Activated naive CD8-positive, alpha-beta T cell treated with anti-CD3 and anti-CD28 coated beads, Interleukin-2, amount 10 ng/mL, durations not matched to agents 7 days and 5 days (primary cell): ENCODE results near the gene PINLYP. TPM values are rescaled to one million over a fixed set of nuclear protein-coding genes. Genes with fewer than 3 reads are reported as not detected.

Source experiments
- ATAC-seq: fragments of 150-1000 bp; cut with Tn5 transposase; one replicate; pipeline ENCODE4 v1.10.0; 2021; ENCODE audit warnings: low read depth, moderate library complexity
- POLR2A ChIA-PET: fragments of 350-600 bp; sonication (Branson Sonifier 250); formaldehyde crosslinking; loops from one replicate; lab custom pipeline; 2021; ENCODE audit warnings: antibody characterized with exemption; lab: Charles Lee
- DNase-seq: peaks from one replicate; pipeline ENCODE4 v3.0.0; 2021
- H3K27ac Mint-ChIP-seq: one replicate; pipeline ENCODE4 v1.8.0; 2022; ENCODE audit warnings: mild to moderate bottlenecking, mixed read lengths
- H3K27me3 Mint-ChIP-seq: one replicate; pipeline ENCODE4 v1.8.0; 2022; ENCODE audit warnings: mild to moderate bottlenecking, moderate library complexity, mixed read lengths
- H3K36me3 Mint-ChIP-seq: one replicate; pipeline ENCODE4 v1.8.0; 2021; ENCODE audit warnings: mild to moderate bottlenecking, mixed read lengths
- H3K4me1 Mint-ChIP-seq: one replicate; pipeline ENCODE4 v1.8.0; 2021; ENCODE audit warnings: mixed read lengths
- H3K4me3 Mint-ChIP-seq: one replicate; pipeline ENCODE4 v1.8.0; 2022; ENCODE audit warnings: mild to moderate bottlenecking, moderate library complexity, mixed read lengths
- H3K9me3 Mint-ChIP-seq: one replicate; pipeline ENCODE4 v1.8.0; 2021; ENCODE audit warnings: mixed read lengths
- total RNA-seq, 2 experiments: library from RNA; stranded (reverse); gene quantifications; one replicate each; pipeline ENCODE4 v1.2.3, GENCODE V29; 2021

The PINLYP gene
- total RNA-seq, 2 experiments from 2014 or later = 11.7 to 15.6 TPM

DNA sequence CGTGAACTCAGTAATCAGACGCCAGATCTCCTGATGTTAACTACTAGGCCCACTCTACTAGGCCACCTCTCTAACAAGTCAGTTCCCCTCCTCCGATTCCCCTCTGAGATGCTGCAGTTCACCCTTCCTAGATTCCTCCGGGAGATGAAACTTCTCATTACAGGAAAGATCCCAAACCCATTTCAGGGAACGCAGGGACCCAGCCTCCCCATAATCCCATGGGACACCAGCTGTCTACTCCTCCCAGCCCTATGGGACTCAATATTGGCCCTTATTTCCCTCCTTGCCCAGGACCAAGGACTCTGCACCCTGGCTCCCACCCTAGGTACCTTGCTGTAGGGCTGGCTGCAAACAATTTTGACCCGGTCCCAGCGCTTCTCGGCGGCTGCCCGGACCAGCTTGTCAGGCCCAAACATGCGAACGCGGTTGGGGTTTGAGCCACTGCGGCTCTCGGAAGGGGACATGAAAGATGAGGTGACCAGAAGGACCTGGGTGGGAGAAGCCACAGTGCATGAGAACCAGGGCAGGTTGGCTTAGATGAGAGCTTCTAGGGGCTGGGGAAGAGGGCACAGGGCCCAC is 21.2 kb upstream of the PINLYP start:
- H3K27ac Mint-ChIP-seq = peak overlapping the region; percentile 44

DNA sequence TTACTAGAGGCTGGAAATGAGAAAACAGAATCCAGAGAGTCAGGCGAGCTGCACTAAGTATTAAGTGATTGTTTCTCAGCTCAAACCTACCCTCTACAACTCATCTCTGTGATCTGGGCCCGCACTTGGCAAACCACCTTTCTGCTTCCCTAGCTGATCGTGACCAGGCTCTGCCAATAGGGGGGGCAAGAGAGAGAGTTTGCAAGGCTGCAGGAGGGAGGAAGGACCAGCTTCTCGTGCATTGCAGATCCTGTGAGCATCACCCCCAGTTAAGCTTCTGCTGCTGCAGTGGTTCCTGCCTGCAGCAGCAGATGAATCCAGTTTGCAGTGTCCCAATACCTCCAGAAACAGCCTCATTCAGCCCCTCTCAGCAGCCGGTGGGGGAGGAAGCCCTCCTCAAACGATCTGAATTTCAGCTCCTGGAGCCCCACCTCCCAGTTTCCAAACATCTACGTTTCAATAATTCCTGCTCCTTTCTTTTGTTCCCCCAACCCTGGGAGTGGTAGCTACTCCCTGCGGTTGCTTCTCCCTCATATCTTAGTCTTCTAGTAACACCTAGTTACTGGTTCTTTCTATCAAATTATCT is 20.3 kb upstream of the PINLYP start:
- Mint-ChIP-seq H3K9me3 (no peaks in the 10 kb centered on the region), H3K27ac (peak overlapping the region; percentile 44), H3K4me3 (no peak overlapping the region), H3K4me1 (peaks cover 5% of the 10 kb centered on the region), H3K36me3 (peaks cover 12% of the 10 kb centered on the region), H3K27me3 (no peaks in the 10 kb centered on the region)
- DNase-seq (peak; percentile 80), ATAC-seq (peak; percentile 97)
- POLR2A ChIA-PET = interaction anchor here (1.0 to 3.4 kb wide), 6 partner anchors 9 to 41 kb away, joined by 3 to 30 read pairs (median 6); partner anchors contain the start of genes IRGQ, PINLYP, XRCC1 and ZNF575

More for the DNA sequence above, 21.2 kb upstream of the PINLYP start:
- peaks cover 4% of the 10 kb centered on the region for H3K4me1 Mint-ChIP-seq
- H3K27me3 Mint-ChIP-seq = no peaks in the 10 kb centered on the region
- H3K4me3 Mint-ChIP-seq = no peak overlapping the region
- ATAC-seq = no peak
- POLR2A ChIA-PET = interaction anchor here (1.5 to 3.4 kb wide), 3 partner anchors 21 to 41 kb away, joined by 6 to 30 read pairs (median 14); partner anchors contain the start of genes IRGQ, PINLYP, XRCC1 and ZNF575
- no peak for DNase-seq
- H3K9me3 Mint-ChIP-seq = no peaks in the 10 kb centered on the region
- H3K36me3 Mint-ChIP-seq = peaks cover 11% of the 10 kb centered on the region

DNA sequence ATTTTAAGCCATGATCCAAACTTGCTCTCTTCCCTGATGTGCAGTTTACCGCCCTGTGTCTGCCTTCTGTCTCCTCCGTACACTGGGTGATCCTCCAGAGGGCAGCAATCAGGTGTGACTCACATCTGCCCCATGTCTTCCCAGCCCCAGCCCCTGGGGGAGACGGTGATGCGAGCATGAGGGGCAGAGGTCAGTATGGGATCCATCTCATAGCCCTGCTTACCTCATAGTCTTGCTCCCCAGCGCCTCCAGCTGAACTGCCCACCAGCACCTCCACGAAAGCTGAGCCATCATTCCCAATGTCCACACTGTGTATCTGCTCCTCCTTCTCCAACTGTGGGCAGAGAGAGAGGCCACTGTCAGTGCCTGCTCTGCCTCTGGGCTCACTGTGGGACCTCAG is 14.9 kb upstream of the PINLYP start:
- Mint-ChIP-seq H3K9me3 (no peaks in the 10 kb centered on the region), H3K4me1 (peaks cover 25% of the 10 kb centered on the region), H3K27ac (peak overlapping the region; percentile 89), H3K27me3 (no peaks in the 10 kb centered on the region), H3K4me3 (no peak overlapping the region), H3K36me3 (peaks cover 13% of the 10 kb centered on the region)
- POLR2A ChIA-PET = interaction anchor here (1.0 to 4.2 kb wide), 4 partner anchors 11 to 35 kb away, joined by 3 to 22 read pairs (median 4); partner anchors contain the start of gene ZNF575
- ATAC-seq = no peak
- DNase-seq = no peak

DNA sequence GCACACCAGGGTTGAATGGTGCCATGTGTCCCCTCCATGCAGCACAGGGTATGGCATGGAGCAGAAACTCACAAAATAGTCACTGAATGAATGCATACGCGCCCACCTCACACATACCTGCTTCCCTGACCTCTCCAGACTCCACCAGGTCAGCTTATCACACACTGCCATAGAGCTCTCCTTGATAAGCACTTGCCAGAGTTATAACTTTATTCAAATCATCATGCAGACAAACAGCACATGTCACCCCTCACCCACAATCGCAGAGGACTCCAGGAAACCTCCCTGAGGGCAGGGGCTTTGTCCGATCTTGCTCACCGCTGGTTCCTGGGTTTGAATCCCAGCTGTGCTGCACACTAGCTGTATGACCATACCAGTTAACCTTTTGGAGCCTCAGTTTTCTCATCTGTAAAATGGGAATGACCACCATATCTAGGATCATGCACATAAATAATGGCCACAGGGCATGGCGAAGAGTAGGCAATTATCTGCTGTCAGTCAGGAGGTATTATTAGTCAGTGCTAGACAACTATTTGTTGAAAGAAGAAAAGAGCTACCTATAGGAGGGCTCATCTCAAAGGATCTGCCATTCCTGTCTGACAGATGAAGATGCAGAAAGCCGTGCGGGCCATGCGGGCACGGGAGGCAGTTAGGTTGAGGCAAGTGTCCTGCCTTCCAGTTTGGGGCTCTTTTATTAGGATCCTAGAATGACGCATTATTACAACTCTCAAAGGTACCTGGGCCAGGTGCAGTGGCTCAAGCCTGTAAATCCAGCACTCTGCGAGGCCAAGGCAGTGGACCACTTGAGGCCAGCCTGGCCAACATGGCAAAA is 14.2 kb upstream of the PINLYP start:
- ATAC-seq (no peak), DNase-seq (no peak)
- Mint-ChIP-seq H3K9me3 (no peaks in the 10 kb centered on the region), H3K27ac (peak overlapping the region; percentile 89), H3K4me3 (peak overlapping the region; percentile 21), H3K36me3 (peaks cover 13% of the 10 kb centered on the region), H3K27me3 (no peaks in the 10 kb centered on the region), H3K4me1 (peaks cover 25% of the 10 kb centered on the region)
- POLR2A ChIA-PET = interaction anchor here (0.8 to 4.2 kb wide), 5 partner anchors 10 to 35 kb away, joined by 3 to 22 read pairs (median 4); partner anchors contain the start of gene ZNF575

DNA sequence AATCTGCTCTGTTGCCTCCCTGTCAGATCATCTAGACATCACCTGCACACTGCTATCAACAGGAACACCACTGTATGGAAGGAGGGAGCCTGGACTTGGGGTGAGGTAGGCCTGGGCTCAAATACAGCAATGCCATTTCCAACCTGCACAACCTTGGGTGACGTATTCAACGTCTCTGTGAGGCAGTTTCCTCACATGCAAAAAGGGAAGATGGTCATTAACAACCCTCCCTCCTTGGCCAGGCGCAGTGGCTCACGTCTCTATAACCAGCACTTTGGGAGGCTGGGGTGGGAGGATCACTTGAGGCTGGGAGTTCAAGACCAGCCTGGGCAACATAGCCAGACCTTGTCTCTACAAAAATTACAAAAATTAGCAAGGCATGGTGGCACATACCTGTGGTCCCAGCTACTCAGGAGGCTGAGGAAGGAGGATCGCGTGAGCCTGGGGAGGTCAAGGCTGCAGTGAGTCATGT is 13.3 kb upstream of the PINLYP start:
- no peak for DNase-seq
- Mint-ChIP-seq H3K27me3 (no peaks in the 10 kb centered on the region), H3K9me3 (no peaks in the 10 kb centered on the region), H3K27ac (peak overlapping the region; percentile 89), H3K4me1 (peaks cover 27% of the 10 kb centered on the region), H3K4me3 (peak overlapping the region; percentile 62), H3K36me3 (peaks cover 17% of the 10 kb centered on the region)
- no peak for ATAC-seq
- POLR2A ChIA-PET = interaction anchor here (1.0 to 4.2 kb wide), 3 partner anchors 13 to 34 kb away, joined by 4 to 22 read pairs (median 4); partner anchors contain the start of genes IRGQ, PINLYP, XRCC1 and ZNF575

DNA sequence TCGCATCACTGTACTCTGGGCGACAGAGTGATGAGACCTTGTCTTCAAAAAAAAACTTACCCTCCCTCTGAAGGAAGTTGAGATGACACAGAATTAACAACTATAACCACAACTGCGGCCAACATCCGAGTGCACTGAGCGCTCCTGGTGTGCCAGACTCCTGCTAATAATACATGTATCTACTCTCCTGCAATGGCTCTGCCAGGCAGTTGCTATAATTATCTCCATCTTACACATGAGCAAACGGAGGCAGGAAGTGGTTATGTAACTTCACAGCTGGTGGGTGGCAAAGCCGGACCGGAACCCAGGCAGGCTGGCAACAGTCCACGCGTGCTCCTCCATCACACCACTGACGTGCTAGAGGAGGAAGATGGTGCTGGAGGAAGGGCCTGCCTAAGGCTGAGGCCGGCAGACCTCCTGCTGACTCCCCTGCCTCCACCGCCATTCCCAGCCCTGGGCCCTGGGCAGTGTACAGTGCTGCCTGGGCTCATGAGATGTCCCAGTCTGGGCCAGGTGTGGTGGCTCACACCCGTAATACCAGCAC is 12.8 kb upstream of the PINLYP start:
- peaks cover 17% of the 10 kb centered on the region for H3K36me3 Mint-ChIP-seq
- peak overlapping the region; percentile 62 for H3K4me3 Mint-ChIP-seq
- H3K9me3 Mint-ChIP-seq = no peaks in the 10 kb centered on the region
- H3K4me1 Mint-ChIP-seq = peaks cover 27% of the 10 kb centered on the region
- ATAC-seq (peak; percentile 91), DNase-seq (peak; percentile 70)
- peak overlapping the region; percentile 89 for H3K27ac Mint-ChIP-seq
- POLR2A ChIA-PET = interaction anchor here (1.0 to 4.2 kb wide), 4 partner anchors 7 to 34 kb away, joined by 4 to 22 read pairs (median 6); partner anchors contain the start of genes IRGQ, PINLYP, XRCC1 and ZNF575
- H3K27me3 Mint-ChIP-seq = no peaks in the 10 kb centered on the region

DNA sequence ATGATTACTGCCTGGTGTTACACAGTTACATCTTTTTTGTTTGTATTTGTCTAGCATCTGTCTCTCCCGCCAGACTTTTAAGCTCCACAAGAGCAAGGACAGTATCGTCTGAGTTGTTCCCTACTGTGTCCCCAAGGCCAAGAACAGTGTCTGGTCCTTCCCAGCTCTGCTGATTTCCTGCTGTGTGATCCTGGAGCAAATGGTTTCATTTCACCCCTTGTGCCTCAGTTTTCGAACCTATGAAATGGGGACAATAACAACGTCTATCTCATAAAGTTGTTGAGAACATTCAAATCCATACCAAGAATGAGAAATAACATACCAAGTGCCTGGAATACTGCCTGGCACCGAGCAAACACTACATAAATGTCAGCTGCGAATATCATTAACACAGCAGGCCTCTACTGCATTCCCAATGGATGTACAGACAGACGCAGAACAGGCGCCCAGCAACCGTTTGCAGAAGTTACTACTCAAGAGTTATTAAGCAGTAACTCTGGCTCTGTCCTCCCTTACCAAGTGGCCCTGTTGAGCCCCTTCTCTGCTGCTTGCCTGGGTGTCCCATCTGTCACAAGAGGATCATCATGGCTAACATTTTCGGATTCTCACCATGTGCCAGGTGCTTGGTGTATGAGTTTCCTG is 11.7 kb upstream of the PINLYP start:
- Mint-ChIP-seq H3K9me3 (no peaks in the 10 kb centered on the region), H3K36me3 (peaks cover 17% of the 10 kb centered on the region), H3K27me3 (no peaks in the 10 kb centered on the region), H3K4me1 (peaks cover 27% of the 10 kb centered on the region), H3K27ac (peak overlapping the region; percentile 89), H3K4me3 (peak overlapping the region; percentile 1)
- no peak for DNase-seq
- POLR2A ChIA-PET = interaction anchor here (1.0 to 4.2 kb wide), 3 partner anchors 8 to 371 kb away, joined by 3 to 22 read pairs (median 7); partner anchors contain the start of genes ZNF45 and ZNF575
- ATAC-seq = no peak

DNA sequence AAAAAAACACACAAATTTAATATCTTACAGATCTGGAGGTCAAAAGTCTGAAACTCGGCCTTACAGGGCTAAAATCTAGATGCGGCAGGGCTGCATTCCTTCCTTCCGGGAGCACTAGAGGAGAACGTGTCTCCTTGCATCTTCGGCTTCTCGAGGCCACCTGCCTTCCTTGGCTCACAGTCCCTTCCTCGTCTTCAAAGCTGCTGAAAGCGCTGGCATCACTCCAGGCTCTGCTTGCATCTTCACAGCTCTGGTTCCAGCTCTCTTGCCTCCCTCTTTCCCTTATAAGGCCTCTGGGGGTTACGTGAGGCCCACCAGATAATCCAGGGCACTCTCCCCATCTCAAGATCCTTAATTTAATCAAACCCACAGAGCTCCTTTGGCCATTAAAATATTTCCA is 10.8 kb upstream of the PINLYP start:
- no peaks in the 10 kb centered on the region for H3K9me3 Mint-ChIP-seq
- DNase-seq (no peak), ATAC-seq (no peak)
- no peaks in the 10 kb centered on the region for H3K27me3 Mint-ChIP-seq
- peak overlapping the region; percentile 5 for H3K27ac Mint-ChIP-seq
- H3K36me3 Mint-ChIP-seq = peaks cover 15% of the 10 kb centered on the region
- no peak overlapping the region for H3K4me3 Mint-ChIP-seq
- peaks cover 26% of the 10 kb centered on the region for H3K4me1 Mint-ChIP-seq
- POLR2A ChIA-PET = interaction anchor here (1.0 to 2.7 kb wide), 3 partner anchors 9 to 370 kb away, joined by 3 to 7 read pairs (median 3); partner anchors contain the start of gene ZNF45

DNA sequence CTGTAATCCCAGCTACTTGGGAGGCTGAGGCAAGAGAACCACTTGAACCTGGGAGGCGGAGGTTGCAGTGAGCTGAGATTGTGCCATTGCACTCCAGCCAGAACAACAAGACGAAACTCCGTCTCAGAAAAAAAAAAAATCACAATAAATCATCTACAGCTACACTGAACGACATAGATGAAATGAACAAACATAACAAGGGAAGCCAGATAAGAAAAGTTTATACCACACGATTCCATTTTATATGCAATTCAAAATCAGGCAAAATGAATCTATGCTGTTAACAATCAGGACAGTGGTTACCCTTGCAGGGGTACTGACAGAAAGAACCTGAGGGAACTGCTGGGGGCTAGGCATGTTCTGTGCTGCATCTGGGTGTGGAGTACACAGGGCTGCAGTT is 5.9 kb upstream of the PINLYP start:
- ATAC-seq (no peak), DNase-seq (no peak)
- Mint-ChIP-seq H3K4me3 (no peak overlapping the region), H3K4me1 (peaks cover 14% of the 10 kb centered on the region), H3K27me3 (no peaks in the 10 kb centered on the region), H3K27ac (no peak overlapping the region), H3K9me3 (no peaks in the 10 kb centered on the region), H3K36me3 (peaks cover 3% of the 10 kb centered on the region)
- POLR2A ChIA-PET = no interaction called here

DNA sequence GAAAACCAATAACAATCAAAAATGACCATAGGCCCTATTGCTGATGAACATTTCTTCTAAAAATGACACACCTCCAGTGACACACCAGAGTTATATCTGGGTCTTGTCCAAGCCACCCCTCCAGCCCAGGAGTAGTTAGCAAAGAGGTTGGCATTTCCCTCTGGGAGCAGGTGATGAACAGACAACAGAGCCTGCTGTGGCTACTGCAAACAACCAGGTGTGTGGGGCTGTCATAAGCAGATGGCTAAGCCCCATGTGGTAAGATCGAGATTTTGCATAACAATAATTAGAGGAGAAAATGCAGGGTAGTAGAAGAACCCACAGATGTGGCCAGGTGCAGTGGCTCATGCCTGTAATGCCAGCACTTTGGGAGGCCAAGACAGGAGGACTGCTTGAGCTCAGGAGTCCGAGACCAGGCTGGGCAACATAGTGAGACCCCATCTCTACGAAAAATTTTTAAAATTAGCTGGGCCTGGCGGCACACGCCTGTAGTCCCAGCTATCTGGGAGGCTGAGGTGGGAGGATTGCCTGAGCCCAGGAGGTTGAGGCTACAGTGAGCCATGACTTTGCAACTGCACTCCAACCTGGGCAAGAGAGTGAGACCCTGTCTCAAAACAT is 5.3 kb upstream of the PINLYP start:
- ATAC-seq (no peak), DNase-seq (no peak)
- POLR2A ChIA-PET = no interaction called here
- H3K4me1 Mint-ChIP-seq = peaks cover 19% of the 10 kb centered on the region
- no peaks in the 10 kb centered on the region for H3K27me3 Mint-ChIP-seq
- no peak overlapping the region for H3K27ac Mint-ChIP-seq
- H3K36me3 Mint-ChIP-seq = peaks cover 6% of the 10 kb centered on the region
- H3K9me3 Mint-ChIP-seq = no peaks in the 10 kb centered on the region
- H3K4me3 Mint-ChIP-seq = no peak overlapping the region

DNA sequence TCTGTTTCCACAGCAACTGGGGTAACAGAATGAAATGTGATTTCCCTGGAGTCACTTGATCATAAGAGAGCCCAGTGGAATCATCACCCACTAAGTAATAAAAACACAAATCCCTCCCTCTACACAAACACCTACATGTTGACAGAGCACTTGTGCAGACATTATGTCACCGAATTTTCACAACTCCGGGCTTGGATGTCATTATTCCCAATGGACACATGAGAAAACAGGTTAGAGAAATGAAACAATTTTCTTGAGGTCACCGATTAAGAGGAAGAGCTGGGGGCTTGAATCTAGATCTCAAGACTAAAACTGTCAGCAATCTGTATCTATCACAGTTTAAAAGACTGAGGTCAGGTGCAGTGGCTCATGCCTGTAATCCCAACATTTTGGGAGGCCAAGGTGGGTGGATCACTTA is 3.4 kb upstream of the PINLYP start:
- Mint-ChIP-seq H3K36me3 (peaks cover 4% of the 10 kb centered on the region), H3K4me1 (peaks cover 20% of the 10 kb centered on the region), H3K27me3 (no peaks in the 10 kb centered on the region), H3K4me3 (no peak overlapping the region), H3K27ac (no peak overlapping the region), H3K9me3 (no peaks in the 10 kb centered on the region)
- ATAC-seq (no peak), DNase-seq (no peak)
- POLR2A ChIA-PET = interaction anchor here (1.7 kb wide), 1 partner anchor 11 kb away, joined by 4 read pairs; no protein-coding TSS in a partner anchor
